ENCODE data around the gene TMEM138.

TMEM138 gene

GRCh38 chr11:61337706-61338470 is 24.3 kb upstream of the TMEM138 start:
- H3K4me1 ChIP-seq (ENCODE audit: insufficient read depth, insufficient read length), result peaks cover 19% of the 10 kb centered on the region
- peaks cover 25% of the 10 kb centered on the region for H3K36me3 ChIP-seq (ENCODE audit: insufficient read depth, insufficient read length, low read length)
- DNase-seq (ENCODE audit: low read depth, low spot score), result no peak
- no peak for TF ChIP-seq ZNF274 (IDR thresholded peaks at IDR 0.05; ENCODE audit: low read depth, low read length)
- no peak overlapping the region for H3K4me3 ChIP-seq (ENCODE audit: insufficient read length, low read depth)
- H3K27me3 ChIP-seq (ENCODE audit: insufficient read depth, insufficient read length), result no peaks in the 10 kb centered on the region
- H3K9me3 ChIP-seq (ENCODE audit: insufficient read depth, low read length), result no peaks in the 10 kb centered on the region
- no peak overlapping the region for H3K9ac ChIP-seq (ENCODE audit: insufficient read length, low read depth)

GRCh38 chr11:61338783-61339489 is 23.2 kb upstream of the TMEM138 start:
- H3K36me3 ChIP-seq (ENCODE audit: insufficient read depth, insufficient read length, low read length), result peaks cover 34% of the 10 kb centered on the region
- no peak for TF ChIP-seq SUZ12 (IDR thresholded peaks at IDR 0.05; ENCODE audit: extremely low read depth, insufficient read depth, insufficient read length)
- TF ChIP-seq YY1 (IDR thresholded peaks at IDR 0.05; ENCODE audit: insufficient read depth, insufficient read length), result no peak

GRCh38 chr11:61339490-61339878 is 22.7 kb upstream of the TMEM138 start:
- TF ChIP-seq YY1 (IDR thresholded peaks at IDR 0.05; ENCODE audit: insufficient read depth, insufficient read length) (no peak), ZNF274 (IDR thresholded peaks at IDR 0.05; ENCODE audit: low read depth, low read length) (no peak), SUZ12 (IDR thresholded peaks at IDR 0.05; ENCODE audit: extremely low read depth, insufficient read depth, insufficient read length) (no peak)
- H3K9me3 ChIP-seq (ENCODE audit: insufficient read depth, low read length), result no peaks in the 10 kb centered on the region
- DNase-seq (ENCODE audit: low read depth, low spot score), result no peak
- H3K4me3 ChIP-seq (ENCODE audit: insufficient read length, low read depth), result no peak overlapping the region
- H3K4me1 ChIP-seq (ENCODE audit: insufficient read depth, insufficient read length), result peaks cover 13% of the 10 kb centered on the region
- no peaks in the 10 kb centered on the region for H3K27me3 ChIP-seq (ENCODE audit: insufficient read depth, insufficient read length)
- peaks cover 36% of the 10 kb centered on the region for H3K36me3 ChIP-seq (ENCODE audit: insufficient read depth, insufficient read length, low read length)
- no peak overlapping the region for H3K9ac ChIP-seq (ENCODE audit: insufficient read length, low read depth)

More at GRCh38 chr11:61338783-61339489, 23.2 kb upstream of the TMEM138 start:
- no peaks in the 10 kb centered on the region for H3K27me3 ChIP-seq (ENCODE audit: insufficient read depth, insufficient read length)
- H3K4me3 ChIP-seq (ENCODE audit: insufficient read length, low read depth), result no peak overlapping the region
- H3K9ac ChIP-seq (ENCODE audit: insufficient read length, low read depth), result no peak overlapping the region
- H3K9me3 ChIP-seq (ENCODE audit: insufficient read depth, low read length), result no peaks in the 10 kb centered on the region
- H3K4me1 ChIP-seq (ENCODE audit: insufficient read depth, insufficient read length), result peaks cover 16% of the 10 kb centered on the region
- DNase-seq (ENCODE audit: low read depth, low spot score), result no peak

DNA sequence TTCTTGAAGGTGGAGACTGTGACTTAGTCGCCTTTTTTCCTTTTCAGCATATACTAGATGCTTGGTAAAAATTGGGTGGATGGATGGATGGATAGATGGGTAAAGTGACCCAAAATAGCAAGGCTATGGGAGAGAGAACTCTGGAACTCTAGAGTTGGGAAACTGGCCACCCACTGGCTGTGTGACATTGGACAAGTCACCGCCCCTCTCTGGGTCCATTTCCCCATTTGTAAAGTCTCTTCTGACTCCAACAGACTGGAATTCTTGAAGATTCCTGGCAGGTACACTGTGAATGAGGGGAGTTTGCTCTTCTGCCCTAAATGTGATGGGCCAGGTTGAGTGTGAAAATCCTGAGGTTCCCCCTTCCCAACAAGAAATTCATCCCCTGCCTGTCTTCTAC is 21.2 kb upstream of the TMEM138 start:
- Histone ChIP-seq H3K27me3 (ENCODE audit: insufficient read depth, insufficient read length) (no peaks in the 10 kb centered on the region), H3K9me3 (ENCODE audit: insufficient read depth, low read length) (no peaks in the 10 kb centered on the region), H3K4me1 (ENCODE audit: insufficient read depth, insufficient read length) (peaks cover 17% of the 10 kb centered on the region), H3K9ac (ENCODE audit: insufficient read length, low read depth) (no peak overlapping the region), H3K36me3 (ENCODE audit: insufficient read depth, insufficient read length, low read length) (peaks cover 43% of the 10 kb centered on the region), H3K4me3 (ENCODE audit: insufficient read length, low read depth) (no peak overlapping the region)
- TF ChIP-seq ZNF274 (IDR thresholded peaks at IDR 0.05; ENCODE audit: low read depth, low read length) (no peak), SUZ12 (IDR thresholded peaks at IDR 0.05; ENCODE audit: extremely low read depth, insufficient read depth, insufficient read length) (no peak), YY1 (IDR thresholded peaks at IDR 0.05; ENCODE audit: insufficient read depth, insufficient read length) (no peak)
- no peak for DNase-seq (ENCODE audit: low read depth, low spot score)

GRCh38 chr11:61341706-61342105 is 20.5 kb upstream of the TMEM138 start:
- Histone ChIP-seq H3K4me1 (ENCODE audit: insufficient read depth, insufficient read length) (peaks cover 14% of the 10 kb centered on the region), H3K27me3 (ENCODE audit: insufficient read depth, insufficient read length) (no peaks in the 10 kb centered on the region), H3K9me3 (ENCODE audit: insufficient read depth, low read length) (no peaks in the 10 kb centered on the region), H3K4me3 (ENCODE audit: insufficient read length, low read depth) (no peak overlapping the region), H3K36me3 (ENCODE audit: insufficient read depth, insufficient read length, low read length) (peaks cover 48% of the 10 kb centered on the region), H3K9ac (ENCODE audit: insufficient read length, low read depth) (no peak overlapping the region)
- TF ChIP-seq ZNF274 (IDR thresholded peaks at IDR 0.05; ENCODE audit: low read depth, low read length), result no peak
- no peak for TF ChIP-seq YY1 (IDR thresholded peaks at IDR 0.05; ENCODE audit: insufficient read depth, insufficient read length)
- no peak for TF ChIP-seq SUZ12 (IDR thresholded peaks at IDR 0.05; ENCODE audit: extremely low read depth, insufficient read depth, insufficient read length)
- no peak for DNase-seq (ENCODE audit: low read depth, low spot score)

DNA sequence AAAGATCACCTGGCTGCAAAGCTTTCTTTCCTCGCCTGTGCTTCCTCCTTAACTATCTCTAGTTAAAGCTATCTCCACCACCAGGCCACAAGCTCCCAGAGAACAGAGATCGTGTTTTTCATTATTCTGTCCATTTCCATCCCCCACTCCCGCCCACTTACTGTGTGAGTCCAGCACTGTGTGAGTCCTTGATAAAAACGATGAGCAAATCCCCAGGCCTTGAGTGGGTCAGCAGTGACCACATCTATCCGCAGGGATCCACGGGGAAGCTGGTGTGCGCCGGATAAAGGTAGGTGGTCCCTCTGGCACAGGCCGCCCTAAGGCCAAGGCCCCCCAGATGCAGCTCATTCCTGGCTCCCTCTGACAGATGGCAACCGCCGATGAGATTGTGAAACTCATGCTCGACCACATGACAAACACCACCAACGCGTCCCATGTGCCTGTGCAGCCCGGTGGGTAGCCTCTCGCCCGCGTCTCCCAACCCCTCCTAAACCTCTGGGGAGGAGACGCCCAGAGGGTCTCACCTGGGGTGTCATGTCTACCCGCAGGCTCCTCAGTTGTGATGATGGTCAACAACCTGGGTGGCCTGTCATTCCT is 19.9 kb upstream of the TMEM138 start:
- Histone ChIP-seq H3K9ac (ENCODE audit: insufficient read length, low read depth) (no peak overlapping the region), H3K27me3 (ENCODE audit: insufficient read depth, insufficient read length) (no peaks in the 10 kb centered on the region), H3K36me3 (ENCODE audit: insufficient read depth, insufficient read length, low read length) (peaks cover 51% of the 10 kb centered on the region), H3K4me3 (ENCODE audit: insufficient read length, low read depth) (no peak overlapping the region), H3K4me1 (ENCODE audit: insufficient read depth, insufficient read length) (peaks cover 11% of the 10 kb centered on the region), H3K9me3 (ENCODE audit: insufficient read depth, low read length) (no peaks in the 10 kb centered on the region)
- TF ChIP-seq SUZ12 (IDR thresholded peaks at IDR 0.05; ENCODE audit: extremely low read depth, insufficient read depth, insufficient read length) (no peak), YY1 (IDR thresholded peaks at IDR 0.05; ENCODE audit: insufficient read depth, insufficient read length) (no peak), ZNF274 (IDR thresholded peaks at IDR 0.05; ENCODE audit: low read depth, low read length) (no peak)
- DNase-seq (ENCODE audit: low read depth, low spot score), result no peak

All from NT2/D1 (cell line).